ENCODE measurements around the gene NBPF4.

Gene NBPF4

GRCh38 chr1:108193333-108193732, 50.5 kb downstream of the NBPF4 start:
- ATAC-seq (no peak), DNase-seq (no peak)
- Mint-ChIP-seq H3K27me3 (no peaks in the 10 kb centered on the region), H3K27ac (no peak overlapping the region), H3K4me1 (peaks cover 26% of the 10 kb centered on the region), H3K4me3 (no peak overlapping the region), H3K9me3 (peaks cover 5 to 14% of the 10 kb centered on the region in 2 donors)

DNA sequence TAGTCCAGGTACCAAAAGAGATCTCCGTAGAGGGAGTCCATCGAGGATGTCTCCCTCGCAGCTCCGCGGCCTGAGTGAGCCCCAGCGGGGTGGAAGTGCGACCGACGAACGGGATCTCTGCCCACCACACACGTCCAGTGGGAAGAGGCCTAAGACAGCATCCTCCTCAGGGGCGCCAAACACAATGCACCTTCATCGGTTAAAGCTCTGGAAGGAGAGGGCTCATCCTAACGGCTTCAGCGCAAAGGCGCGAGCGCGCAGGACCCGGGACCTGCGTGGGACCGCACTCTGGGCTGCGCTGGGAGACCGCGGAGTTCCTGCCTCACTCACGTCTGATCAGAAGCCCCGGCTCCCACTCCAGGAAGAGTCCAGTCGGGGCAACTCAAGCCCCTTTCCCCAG, 51.3 kb downstream of the NBPF4 start:
- Mint-ChIP-seq H3K4me1 (peaks cover 26% of the 10 kb centered on the region), H3K4me3 (no peak overlapping the region), H3K27ac (no peak overlapping the region), H3K27me3 (no peaks in the 10 kb centered on the region), H3K9me3 (peaks cover 9 to 22% of the 10 kb centered on the region in 2 donors)
- no peak for DNase-seq
- no peak for ATAC-seq

- H3K4me3 Mint-ChIP-seq = no peak overlapping the region
- DNase-seq (no peak), ATAC-seq (no peak)
- H3K27me3 Mint-ChIP-seq = no peaks in the 10 kb centered on the region
- peaks cover 9 to 22% of the 10 kb centered on the region in 2 donors for H3K9me3 Mint-ChIP-seq
- H3K4me1 Mint-ChIP-seq = peaks cover 26% of the 10 kb centered on the region
- peak overlapping the region in 1 of 2 donors; percentile 52 for H3K27ac Mint-ChIP-seq
Measured at GRCh38 chr1:108190686-108191416, 53.0 kb downstream of the NBPF4 start.

- Mint-ChIP-seq H3K27ac (no peak overlapping the region), H3K27me3 (no peaks in the 10 kb centered on the region), H3K9me3 (peaks cover 9 to 22% of the 10 kb centered on the region in 2 donors), H3K4me1 (peaks cover 26% of the 10 kb centered on the region), H3K4me3 (no peak overlapping the region)
- DNase-seq (no peak), ATAC-seq (no peak)
Measured at GRCh38 chr1:108190001-108190634, 53.8 kb downstream of the NBPF4 start.

GRCh38 chr1:108188801-108189200, 55.1 kb downstream of the NBPF4 start:
- Mint-ChIP-seq H3K27ac (no peak overlapping the region), H3K4me3 (no peak overlapping the region), H3K27me3 (no peaks in the 10 kb centered on the region), H3K9me3 (peaks cover 9 to 22% of the 10 kb centered on the region in 2 donors), H3K4me1 (peaks cover 26% of the 10 kb centered on the region)
- ATAC-seq = no peak
- no peak for DNase-seq

- DNase-seq (no peak), ATAC-seq (no peak)
- no peak overlapping the region for H3K4me3 Mint-ChIP-seq
- H3K27me3 Mint-ChIP-seq = no peaks in the 10 kb centered on the region
- H3K4me1 Mint-ChIP-seq = peaks cover 17% of the 10 kb centered on the region
- H3K27ac Mint-ChIP-seq = peak overlapping the region in 1 of 2 donors; percentile 34
- peaks cover 4 to 15% of the 10 kb centered on the region in 2 donors for H3K9me3 Mint-ChIP-seq
Measured at GRCh38 chr1:108182959-108183700, 60.7 kb downstream of the NBPF4 start.

- DNase-seq (no peak), ATAC-seq (no peak)
- H3K27ac Mint-ChIP-seq = no peak overlapping the region
- H3K4me1 Mint-ChIP-seq = peaks cover 17% of the 10 kb centered on the region
- H3K27me3 Mint-ChIP-seq = no peaks in the 10 kb centered on the region
- peaks cover 6 to 10% of the 10 kb centered on the region in 2 donors for H3K9me3 Mint-ChIP-seq
- no peak overlapping the region for H3K4me3 Mint-ChIP-seq
Measured at GRCh38 chr1:108179018-108179417, 64.9 kb downstream of the NBPF4 start.

Data from stimulated activated naive CD8-positive, alpha-beta T cell treated with anti-CD3 and anti-CD28 coated beads, Interleukin-15, amount 100 ng/mL, for 72 hours (primary cell).